Gastroesophageal sphincter (tissue), 4 donors: ENCODE results near the gene MPZL3. TPM values are rescaled to one million over a fixed set of nuclear protein-coding genes. Genes with fewer than 3 reads are reported as not detected.

Experiments
- ATAC-seq: fragments of 150-250 bp; one replicate; pipeline ENCODE4 v1.9.1; 2016; ENCODE audit warnings: mild to moderate bottlenecking, moderate library complexity
- H3K27ac ChIP-seq, 4 donors: fragments of 200-600 bp; sonication (generic) in 3 of 4; 1 replicate in 3 of 4; 2 replicates in 1 of 4; pipeline ENCODE4 v1.5.1; 2016 to 2019
- H3K27me3 ChIP-seq: fragments of 200-600 bp; sonication (generic); one replicate; pipeline ENCODE4 v1.5.1; 2019
- H3K36me3 ChIP-seq, 2 donors: fragments of 200-600 bp; sonication (generic); one replicate each; pipeline ENCODE4 v1.5.1; 2019; ENCODE audit warnings: control low read depth in 1 of 2
- H3K4me1 ChIP-seq, 3 donors: fragments of 200-600 bp; sonication (generic); 1 replicate in 2 of 3; 2 replicates in 1 of 3; pipeline ENCODE4 v1.5.1; 2016 to 2019; ENCODE audit warnings: control low read depth in 2 of 3
- H3K4me3 ChIP-seq, 2 donors: fragments of 200-600 bp; sonication (generic); one replicate each; pipeline ENCODE4 v1.5.1; 2019; ENCODE audit warnings: mild to moderate bottlenecking in 1 of 2, moderate library complexity in 1 of 2
- H3K9me3 ChIP-seq, 3 donors: fragments of 200-600 bp; sonication (generic); one replicate each; pipeline ENCODE4 v1.5.1; 2017 to 2019; ENCODE audit warnings: control low read depth in 2 of 3
- EP300 ChIP-seq: sonication (generic); formaldehyde crosslinking; IDR thresholded peaks from one replicate; pipeline ENCODE4 v1.6.1; 2017; ENCODE audit warnings: antibody characterized with exemption, mild to moderate bottlenecking
- POLR2A ChIP-seq, 2 donors: fragments of 450-650 bp; IDR thresholded peaks; one replicate each; pipeline ENCODE4 v1.6.1; 2017; ENCODE audit warnings: antibody characterized with exemption in 2 of 2, mild to moderate bottlenecking in 2 of 2, moderate library complexity in 1 of 2
- POLR2AphosphoS5 ChIP-seq: sonication (generic); formaldehyde crosslinking; IDR thresholded peaks from one replicate; pipeline ENCODE4 v1.6.1; 2017; ENCODE audit warnings: antibody characterized with exemption
- WGBS, 2 donors: methylation state at CpG; one replicate each; pipeline ENCODE4 v1.1.5; 2018; ENCODE audit warnings: low coverage in 1 of 2; 5-methylcytosine and 5-hydroxymethylcytosine counted together
- total RNA-seq, 4 donors: library from RNA; depleted of rRNA; stranded (reverse); fragments of >200 nt; gene quantifications; one replicate each; pipeline ENCODE4 v1.1.0, GENCODE V29; 2016
- TF ChIP-seq, protein P1 (sequence below), 4 experiments: fragments of 200-600 bp in 2 of 4; fragments of 450-650 bp in 2 of 4; sonication (generic) in 1 of 4; IDR thresholded peaks; one replicate each; pipeline ENCODE4 v1.5.1; 2017 to 2019; ENCODE audit warnings: antibody characterized with exemption in 4 of 4, mild to moderate bottlenecking in 2 of 4, moderate library complexity in 2 of 4

The MPZL3 gene
- total RNA-seq, 4 donors from 2014 or later, result 0.54 to 3.8 (median 0.65) TPM

DNA sequence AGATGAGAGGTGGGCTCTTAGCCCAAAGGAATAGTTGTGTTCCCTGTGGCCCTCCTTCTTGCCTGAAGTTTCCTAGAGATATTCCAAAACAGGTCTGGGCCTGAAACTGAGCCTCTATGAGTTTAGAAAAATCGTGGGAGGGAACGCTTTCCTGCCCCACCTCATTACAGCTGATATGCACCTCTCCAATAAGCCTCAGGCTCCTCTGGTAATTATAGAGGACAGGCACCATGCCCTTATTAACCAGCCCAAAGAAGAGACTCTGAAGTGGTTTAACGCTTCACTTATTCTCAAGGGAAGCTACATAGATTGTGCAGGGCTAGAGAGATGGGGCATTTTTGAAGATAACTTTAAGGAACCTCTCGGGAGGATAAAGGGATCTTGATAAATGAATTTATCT lies 15.3 kb upstream of the MPZL3 start:
- H3K9me3 ChIP-seq, result no peaks in the 10 kb centered on the region
- ATAC-seq, result no peak
- 71 to 75% methylated on average over 1 to 4 of the region's 4 CpGs for WGBS, 2 donors

GRCh38 chr11:118265954-118266353 lies 13.8 kb upstream of the MPZL3 start:
- peak overlapping the region in 1 of 4 donors; percentile 37 for H3K27ac ChIP-seq
- no peaks in the 10 kb centered on the region for H3K36me3 ChIP-seq
- H3K4me1 ChIP-seq, result peaks cover 0 to 12% (median 0%) of the 10 kb centered on the region in 3 donors
- peaks cover 57% of the 10 kb centered on the region for H3K27me3 ChIP-seq
- H3K9me3 ChIP-seq, result no peaks in the 10 kb centered on the region
- no peak overlapping the region for H3K4me3 ChIP-seq
- peak; percentile 66 for ATAC-seq
- TF ChIP-seq, protein P1, sequence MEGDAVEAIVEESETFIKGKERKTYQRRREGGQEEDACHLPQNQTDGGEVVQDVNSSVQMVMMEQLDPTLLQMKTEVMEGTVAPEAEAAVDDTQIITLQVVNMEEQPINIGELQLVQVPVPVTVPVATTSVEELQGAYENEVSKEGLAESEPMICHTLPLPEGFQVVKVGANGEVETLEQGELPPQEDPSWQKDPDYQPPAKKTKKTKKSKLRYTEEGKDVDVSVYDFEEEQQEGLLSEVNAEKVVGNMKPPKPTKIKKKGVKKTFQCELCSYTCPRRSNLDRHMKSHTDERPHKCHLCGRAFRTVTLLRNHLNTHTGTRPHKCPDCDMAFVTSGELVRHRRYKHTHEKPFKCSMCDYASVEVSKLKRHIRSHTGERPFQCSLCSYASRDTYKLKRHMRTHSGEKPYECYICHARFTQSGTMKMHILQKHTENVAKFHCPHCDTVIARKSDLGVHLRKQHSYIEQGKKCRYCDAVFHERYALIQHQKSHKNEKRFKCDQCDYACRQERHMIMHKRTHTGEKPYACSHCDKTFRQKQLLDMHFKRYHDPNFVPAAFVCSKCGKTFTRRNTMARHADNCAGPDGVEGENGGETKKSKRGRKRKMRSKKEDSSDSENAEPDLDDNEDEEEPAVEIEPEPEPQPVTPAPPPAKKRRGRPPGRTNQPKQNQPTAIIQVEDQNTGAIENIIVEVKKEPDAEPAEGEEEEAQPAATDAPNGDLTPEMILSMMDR (IDR thresholded peaks at IDR 0.05), result no peak
- TF ChIP-seq EP300 (no peak), POLR2A (IDR thresholded peaks at IDR 0.05) (no peak), POLR2AphosphoS5 (no peak)
- WGBS, 2 donors, result 67% methylated on average over 1 of the region's 1 CpG; no CpG with 5 or more reads in 1 of the 2 donors

More for the DNA sequence above, 15.3 kb upstream of the MPZL3 start:
- Histone ChIP-seq H3K36me3 (no peaks in the 10 kb centered on the region), H3K27me3 (peaks cover 52% of the 10 kb centered on the region), H3K4me3 (no peak overlapping the region), H3K4me1 (peaks cover 0 to 12% (median 0%) of the 10 kb centered on the region in 3 donors), H3K27ac (no peak overlapping the region)
- TF ChIP-seq, protein P1 (IDR thresholded peaks at IDR 0.05), result no peak
- TF ChIP-seq POLR2A (IDR thresholded peaks at IDR 0.05) (no peak), POLR2AphosphoS5 (no peak), EP300 (no peak)

GRCh38 chr11:118264569-118265465 lies 12.7 kb upstream of the MPZL3 start:
- H3K36me3 ChIP-seq, result no peaks in the 10 kb centered on the region
- peaks cover 0 to 12% (median 0%) of the 10 kb centered on the region in 3 donors for H3K4me1 ChIP-seq
- 51 to 58% methylated on average over 9 to 12 of the region's 13 CpGs for WGBS, 2 donors
- no peak for TF ChIP-seq EP300
- no peak for TF ChIP-seq POLR2A (IDR thresholded peaks at IDR 0.05)
- TF ChIP-seq POLR2AphosphoS5, result no peak
- TF ChIP-seq, protein P1 (IDR thresholded peaks at IDR 0.05), result no peak
- ATAC-seq, result no peak
- peak overlapping the region in 1 of 2 donors; percentile 39 for H3K4me3 ChIP-seq
- H3K9me3 ChIP-seq, result no peaks in the 10 kb centered on the region
- H3K27me3 ChIP-seq, result peaks cover 65% of the 10 kb centered on the region
- H3K27ac ChIP-seq, result peak overlapping the region in 2 of 4 donors; percentile 28 to 41

DNA sequence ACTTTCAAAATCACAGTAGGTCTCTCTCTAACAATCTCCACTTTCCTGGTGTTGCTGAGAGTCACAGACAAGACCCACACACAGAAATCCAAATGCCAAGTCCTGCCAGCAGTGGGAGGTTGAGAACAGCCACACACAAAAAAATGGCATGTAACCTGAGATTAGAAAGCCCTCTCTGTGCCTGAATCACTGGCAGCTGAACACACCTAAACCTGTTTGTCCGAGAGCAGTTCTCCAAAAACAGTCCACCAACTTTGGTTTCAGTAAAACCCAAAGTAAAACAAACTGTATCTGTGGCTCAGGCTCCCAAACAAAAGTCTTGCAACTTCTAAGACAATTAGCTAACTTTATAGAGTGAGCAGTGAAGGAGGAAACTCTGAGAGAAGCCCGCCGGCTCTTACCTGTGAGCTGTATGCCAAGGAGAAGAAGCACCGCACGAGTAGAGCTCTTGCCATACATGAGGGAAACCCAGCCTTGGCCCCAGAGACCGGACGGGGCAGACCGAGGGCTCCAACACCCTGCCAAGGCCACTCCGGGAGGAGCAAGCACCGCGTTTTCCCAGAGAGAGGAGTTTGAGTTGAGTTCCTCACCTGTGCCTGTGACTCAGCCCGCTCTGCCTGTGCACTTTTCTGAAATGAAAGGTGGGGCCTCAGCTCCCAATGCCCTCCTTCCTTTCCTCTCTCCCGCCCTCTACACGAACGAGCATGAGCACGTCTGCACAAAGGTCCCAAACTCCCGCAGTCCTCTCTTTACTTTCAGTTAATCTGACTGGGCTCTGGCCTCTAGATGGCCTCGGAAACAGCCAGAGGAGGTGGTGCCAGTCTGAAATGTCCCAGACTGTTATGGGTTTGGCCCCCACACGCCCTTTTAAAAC lies 11.8 kb upstream of the MPZL3 start, which contains the start of gene MPZL2:
Gene MPZL2 (minus strand): TSS at position 603 of the 874 bp plus-strand sequence. CDS start 144 bp downstream, at position 459.
- H3K9me3 ChIP-seq, result no peaks in the 10 kb centered on the region
- no peaks in the 10 kb centered on the region for H3K36me3 ChIP-seq
- ATAC-seq, result peak; percentile 36
- peaks cover 0 to 12% (median 0%) of the 10 kb centered on the region in 3 donors for H3K4me1 ChIP-seq
- TF ChIP-seq, protein P1 (IDR thresholded peaks at IDR 0.05), result no peak
- TF ChIP-seq POLR2A (IDR thresholded peaks at IDR 0.05), result no peak
- no peak for TF ChIP-seq EP300
- TF ChIP-seq POLR2AphosphoS5, result no peak
- peaks cover 68% of the 10 kb centered on the region for H3K27me3 ChIP-seq
- H3K27ac ChIP-seq, result peak within 1 kb of the TSS in 3 of 4 donors; percentile 12 to 41 (median 28)
- H3K4me3 ChIP-seq, result peak within 1 kb of the TSS; percentile 7 to 39
- 3 to 19% methylated on average over 9 to 14 of the region's 19 CpGs for WGBS, 2 donors
